ENCODE results near the gene DLG2.

DLG2 gene

GRCh38 chr11:84685149-84685548 lies 942.0 kb downstream of the DLG2 start:
- H3K4me3 ChIP-seq (ENCODE audit: low read depth, low read length): no peak overlapping the region
- TF ChIP-seq, protein P1, sequence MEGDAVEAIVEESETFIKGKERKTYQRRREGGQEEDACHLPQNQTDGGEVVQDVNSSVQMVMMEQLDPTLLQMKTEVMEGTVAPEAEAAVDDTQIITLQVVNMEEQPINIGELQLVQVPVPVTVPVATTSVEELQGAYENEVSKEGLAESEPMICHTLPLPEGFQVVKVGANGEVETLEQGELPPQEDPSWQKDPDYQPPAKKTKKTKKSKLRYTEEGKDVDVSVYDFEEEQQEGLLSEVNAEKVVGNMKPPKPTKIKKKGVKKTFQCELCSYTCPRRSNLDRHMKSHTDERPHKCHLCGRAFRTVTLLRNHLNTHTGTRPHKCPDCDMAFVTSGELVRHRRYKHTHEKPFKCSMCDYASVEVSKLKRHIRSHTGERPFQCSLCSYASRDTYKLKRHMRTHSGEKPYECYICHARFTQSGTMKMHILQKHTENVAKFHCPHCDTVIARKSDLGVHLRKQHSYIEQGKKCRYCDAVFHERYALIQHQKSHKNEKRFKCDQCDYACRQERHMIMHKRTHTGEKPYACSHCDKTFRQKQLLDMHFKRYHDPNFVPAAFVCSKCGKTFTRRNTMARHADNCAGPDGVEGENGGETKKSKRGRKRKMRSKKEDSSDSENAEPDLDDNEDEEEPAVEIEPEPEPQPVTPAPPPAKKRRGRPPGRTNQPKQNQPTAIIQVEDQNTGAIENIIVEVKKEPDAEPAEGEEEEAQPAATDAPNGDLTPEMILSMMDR (IDR thresholded peaks at IDR 0.05; ENCODE audit: borderline replicate concordance, insufficient read depth, low read depth, low read length): no peak

- no peak overlapping the region for H3K4me3 ChIP-seq (ENCODE audit: low read depth, low read length)
- TF ChIP-seq, protein P1 (IDR thresholded peaks at IDR 0.05; ENCODE audit: borderline replicate concordance, insufficient read depth, low read depth, low read length): no peak
Observed at GRCh38 chr11:84681456-84681855, 945.7 kb downstream of the DLG2 start.

GRCh38 chr11:84675396-84676025 lies 951.6 kb downstream of the DLG2 start:
- TF ChIP-seq, protein P1 (IDR thresholded peaks at IDR 0.05; ENCODE audit: borderline replicate concordance, insufficient read depth, low read depth, low read length): no peak

GRCh38 chr11:84673753-84674152 lies 953.4 kb downstream of the DLG2 start:
- no peak overlapping the region for H3K4me3 ChIP-seq (ENCODE audit: low read depth, low read length)
- TF ChIP-seq, protein P1 (IDR thresholded peaks at IDR 0.05; ENCODE audit: borderline replicate concordance, insufficient read depth, low read depth, low read length): no peak

More at GRCh38 chr11:84675396-84676025, 951.6 kb downstream of the DLG2 start:
- no peak overlapping the region for H3K4me3 ChIP-seq (ENCODE audit: low read depth, low read length)

DNA sequence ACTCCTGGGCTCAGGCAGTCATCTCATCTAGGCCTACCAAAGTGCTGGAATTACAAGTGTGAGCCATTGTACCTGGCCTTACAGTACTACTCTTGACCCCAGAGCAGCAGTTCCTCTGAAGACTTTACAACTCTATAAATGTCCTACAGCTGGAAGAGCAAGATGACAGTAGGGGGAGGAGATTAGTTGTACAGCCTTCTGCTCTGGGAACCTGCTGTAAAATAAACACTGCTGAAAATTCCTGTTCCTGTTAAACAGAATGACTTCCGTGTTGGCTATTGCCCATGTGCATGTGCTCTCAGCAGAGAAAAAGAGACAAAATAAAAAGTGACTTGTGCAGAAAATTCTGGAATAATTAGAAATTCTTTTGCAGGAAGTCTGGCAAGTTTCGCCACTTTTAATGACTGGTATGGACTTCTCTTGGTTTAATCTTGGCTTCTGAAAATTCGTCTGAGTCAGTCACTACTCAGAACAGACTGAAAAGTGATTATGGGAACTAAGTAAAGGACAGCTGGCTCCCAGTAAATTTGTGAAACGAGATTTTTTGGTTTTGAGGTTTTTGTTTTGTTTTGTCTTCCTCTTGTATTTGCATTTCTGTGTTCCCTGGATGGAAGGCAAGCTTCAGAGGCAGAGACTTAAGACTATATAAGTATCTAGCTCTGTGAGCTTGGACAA lies 955.7 kb downstream of the DLG2 start:
- TF ChIP-seq, protein P1 (IDR thresholded peaks at IDR 0.05; ENCODE audit: borderline replicate concordance, insufficient read depth, low read depth, low read length): no peak
- H3K4me3 ChIP-seq (ENCODE audit: low read depth, low read length): no peak overlapping the region

DNA sequence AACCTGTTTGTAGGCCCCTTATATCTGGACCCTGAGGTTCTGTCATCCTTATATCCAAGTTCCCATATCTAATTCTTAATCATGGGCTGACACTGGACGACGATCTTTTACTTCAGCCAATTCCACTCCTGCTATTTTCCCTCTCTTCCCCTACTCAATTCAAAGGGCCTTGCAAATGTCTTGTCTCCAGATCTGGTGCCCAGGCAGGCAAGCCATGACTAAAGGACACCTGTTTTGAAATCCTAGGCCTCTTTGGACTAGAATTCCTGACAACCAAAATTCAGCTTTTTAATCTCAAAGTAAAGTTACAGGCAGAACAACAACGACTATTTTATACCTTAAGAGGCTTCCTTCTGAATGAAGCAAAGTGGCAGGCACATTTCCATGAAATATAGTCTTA lies 963.4 kb downstream of the DLG2 start:
- TF ChIP-seq, protein P1 (IDR thresholded peaks at IDR 0.05; ENCODE audit: borderline replicate concordance, insufficient read depth, low read depth, low read length): no peak
- no peak overlapping the region for H3K4me3 ChIP-seq (ENCODE audit: low read depth, low read length)

All from GM12875 (cell line).